CD4-positive, alpha-beta T cell treated with Interleukin-10 for 1 hour (primary cell): ENCODE data around the gene ENPP4.
"Not testable (repeated sequence)": the region's sequence is repeated elsewhere in the genome, so short reads cannot be mapped to it uniquely, and the experiment has no call there.

ENCODE experiments used
- DNase-seq: peaks from one replicate; pipeline ENCODE4 v3.0.0-alpha.2; 2020

The ENPP4 gene, protein sequence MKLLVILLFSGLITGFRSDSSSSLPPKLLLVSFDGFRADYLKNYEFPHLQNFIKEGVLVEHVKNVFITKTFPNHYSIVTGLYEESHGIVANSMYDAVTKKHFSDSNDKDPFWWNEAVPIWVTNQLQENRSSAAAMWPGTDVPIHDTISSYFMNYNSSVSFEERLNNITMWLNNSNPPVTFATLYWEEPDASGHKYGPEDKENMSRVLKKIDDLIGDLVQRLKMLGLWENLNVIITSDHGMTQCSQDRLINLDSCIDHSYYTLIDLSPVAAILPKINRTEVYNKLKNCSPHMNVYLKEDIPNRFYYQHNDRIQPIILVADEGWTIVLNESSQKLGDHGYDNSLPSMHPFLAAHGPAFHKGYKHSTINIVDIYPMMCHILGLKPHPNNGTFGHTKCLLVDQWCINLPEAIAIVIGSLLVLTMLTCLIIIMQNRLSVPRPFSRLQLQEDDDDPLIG

GRCh38 chr6:46129629-46130511 lies at the start of gene ENPP4:
Gene ENPP4 (plus strand): TSS chr6:46129989. CDS start chr6:46139584, 9,595 bp downstream.
- peak; percentile 98 for DNase-seq

GRCh38 chr6:46080111-46080510 lies 49.7 kb upstream of the ENPP4 start:
- no peak for DNase-seq

- DNase-seq, result not testable (repeated sequence)
These were observed 44.1 kb upstream of the ENPP4 start for GRCh38 chr6:46085688-46086087.

- DNase-seq, result peak; percentile 58
These were observed 39.4 kb upstream of the ENPP4 start for GRCh38 chr6:46090115-46091079.

- DNase-seq, result no peak
These were observed 38.7 kb upstream of the ENPP4 start for GRCh38 chr6:46091080-46091478.

GRCh38 chr6:46095251-46095650 lies 34.5 kb upstream of the ENPP4 start:
- no peak for DNase-seq

DNA sequence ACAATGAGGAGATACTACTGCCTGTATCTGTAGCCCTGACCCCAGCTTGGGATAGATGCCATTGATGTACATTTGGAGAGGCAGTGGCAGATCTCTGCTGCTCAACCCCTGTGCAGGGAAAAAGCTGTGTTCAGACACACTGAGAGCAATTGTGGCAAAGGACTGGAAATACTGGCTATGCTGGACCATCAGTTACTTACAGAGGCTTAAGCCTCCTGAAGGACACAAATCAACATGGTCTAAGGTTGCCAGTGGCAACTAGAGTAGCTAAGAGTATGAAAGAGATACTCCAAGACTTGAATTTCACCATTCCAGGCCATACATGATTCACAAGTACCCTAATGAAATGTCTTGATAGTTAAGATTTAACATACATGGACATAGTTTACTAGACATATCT lies 32.4 kb upstream of the ENPP4 start:
- no peak for DNase-seq

- no peak for DNase-seq
These were observed 31.1 kb upstream of the ENPP4 start for GRCh38 chr6:46098678-46099077.

DNA sequence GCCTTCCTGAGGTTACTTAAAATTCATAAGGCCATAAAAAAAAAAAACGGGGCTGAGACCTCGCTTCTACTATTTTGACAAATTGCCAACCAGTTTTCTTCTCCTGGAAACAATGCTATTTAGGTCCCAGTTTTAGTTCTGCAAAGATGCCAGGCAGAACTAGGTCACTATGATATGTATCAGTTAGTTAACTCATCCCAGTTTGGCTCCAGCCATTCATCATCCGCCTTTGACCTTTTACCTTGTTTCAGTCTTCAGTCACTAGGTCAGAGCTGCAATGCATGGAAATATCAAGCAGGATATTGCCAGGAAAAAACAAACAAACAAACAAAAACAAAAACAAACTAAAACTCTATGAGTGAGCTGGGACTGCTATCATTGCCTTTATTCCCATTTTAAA lies 29.8 kb upstream of the ENPP4 start:
- no peak for DNase-seq

DNA sequence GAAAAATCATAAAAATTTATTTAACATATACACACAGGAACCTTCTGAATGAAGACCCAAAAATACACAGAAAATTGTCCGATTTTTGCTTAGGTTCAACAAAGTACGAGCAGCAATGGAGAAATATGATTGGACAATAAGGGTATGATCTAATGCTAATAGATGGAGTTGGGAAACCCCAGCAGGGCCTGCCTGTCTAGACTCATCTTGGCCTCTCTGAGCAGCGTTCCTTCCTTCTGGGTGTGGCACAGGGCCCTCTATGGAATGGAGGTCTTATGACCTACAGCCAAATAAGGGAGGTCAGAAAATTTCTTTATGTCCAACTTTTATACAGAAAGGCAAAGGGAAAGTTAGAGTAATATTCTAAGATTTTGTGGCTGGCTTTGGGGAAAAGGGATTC lies 27.7 kb upstream of the ENPP4 start:
- DNase-seq, result no peak

DNA sequence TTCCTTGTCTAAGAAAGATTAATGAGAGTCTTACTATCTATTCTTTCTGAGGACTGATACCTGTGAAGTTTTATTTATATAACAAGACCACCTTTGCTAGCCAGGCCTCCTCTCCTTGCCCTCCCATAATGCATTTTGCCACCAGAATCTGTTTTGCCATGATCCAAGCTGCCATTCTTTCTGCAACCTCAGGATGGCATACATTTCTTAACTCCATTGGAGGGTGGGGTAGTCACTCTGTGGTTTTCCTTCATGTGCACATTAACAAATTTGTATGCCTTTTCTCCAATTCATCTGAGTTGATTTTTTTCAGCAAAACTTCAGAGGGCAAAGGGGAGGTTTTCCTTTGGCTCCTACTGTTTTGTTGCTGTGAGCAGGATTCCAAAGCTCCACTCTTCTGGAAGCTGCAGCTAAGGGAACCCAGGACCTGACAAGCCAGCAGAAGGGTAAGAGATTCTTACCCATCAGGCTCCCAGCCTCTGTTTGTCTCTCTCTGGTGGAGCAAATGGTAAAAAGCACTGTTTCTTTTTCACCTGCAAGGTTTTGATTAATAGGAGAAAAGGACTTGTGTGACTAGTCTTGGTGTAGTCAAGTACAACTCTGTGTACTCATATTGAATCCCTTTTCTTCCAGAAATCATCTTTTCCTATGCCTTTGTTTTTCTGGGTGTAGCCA lies 26.2 kb upstream of the ENPP4 start:
- no peak for DNase-seq

GRCh38 chr6:46104209-46104608 lies 25.6 kb upstream of the ENPP4 start:
- DNase-seq, result no peak

- DNase-seq, result no peak
These were observed 24.2 kb upstream of the ENPP4 start for GRCh38 chr6:46105568-46105967.

DNA sequence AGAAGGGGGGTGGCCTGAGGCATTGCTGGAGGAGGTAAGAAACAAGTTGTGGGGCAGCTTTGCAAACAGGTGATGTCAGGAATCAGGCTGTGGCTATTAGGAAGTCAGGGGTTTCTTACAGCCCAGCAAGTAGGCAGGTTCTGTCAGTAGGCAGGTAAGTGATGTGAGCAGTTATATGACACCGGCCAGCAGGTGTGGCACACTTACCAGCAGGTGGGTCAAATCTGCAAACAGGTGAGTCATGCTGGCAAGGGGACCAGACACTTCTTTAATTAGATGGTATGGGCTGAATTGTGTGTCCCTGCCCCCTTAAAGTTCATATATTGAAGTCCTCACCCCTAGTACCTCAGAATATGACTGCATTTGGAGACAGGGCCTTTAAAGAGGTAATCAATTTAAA lies 16.4 kb upstream of the ENPP4 start:
- no peak for DNase-seq

DNA sequence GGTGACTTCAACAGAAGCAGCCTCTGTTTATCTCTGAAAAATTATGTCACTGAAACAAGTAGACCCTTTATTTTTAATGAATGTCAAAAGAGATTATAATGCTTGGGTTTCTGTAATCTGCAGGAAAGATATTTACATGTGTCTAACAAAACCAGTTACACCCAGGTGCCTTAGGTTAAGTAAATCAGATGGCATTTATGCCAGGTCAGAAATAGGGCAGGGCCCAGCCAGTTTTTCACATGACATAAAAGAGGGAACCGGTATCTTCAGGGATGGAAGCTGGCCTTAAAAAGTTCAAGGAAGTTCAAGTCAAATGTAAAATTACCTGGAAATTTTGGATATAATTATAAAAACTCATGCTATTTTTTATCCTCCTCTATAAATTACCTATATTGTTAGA lies 14.2 kb upstream of the ENPP4 start:
- DNase-seq, result no peak

DNA sequence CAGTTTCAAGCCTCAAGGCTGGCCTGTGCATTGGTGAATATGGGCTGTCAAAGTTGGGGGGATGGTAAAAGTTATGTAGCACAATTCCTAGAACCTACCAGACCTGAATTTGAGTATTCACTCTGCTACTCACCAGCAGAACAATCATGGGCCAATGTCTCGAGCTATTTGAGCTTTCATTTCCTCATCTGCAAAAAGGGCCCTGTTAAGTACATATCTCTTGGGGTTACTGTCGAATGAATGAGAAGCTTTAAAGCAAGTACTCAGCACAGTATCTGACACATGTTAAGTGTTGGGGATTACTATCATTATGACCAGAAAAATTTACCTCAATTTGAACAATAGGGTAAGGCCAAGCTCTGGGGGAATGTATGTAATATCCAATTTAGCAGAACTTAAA lies 13.5 kb upstream of the ENPP4 start:
- DNase-seq, result no peak

DNA sequence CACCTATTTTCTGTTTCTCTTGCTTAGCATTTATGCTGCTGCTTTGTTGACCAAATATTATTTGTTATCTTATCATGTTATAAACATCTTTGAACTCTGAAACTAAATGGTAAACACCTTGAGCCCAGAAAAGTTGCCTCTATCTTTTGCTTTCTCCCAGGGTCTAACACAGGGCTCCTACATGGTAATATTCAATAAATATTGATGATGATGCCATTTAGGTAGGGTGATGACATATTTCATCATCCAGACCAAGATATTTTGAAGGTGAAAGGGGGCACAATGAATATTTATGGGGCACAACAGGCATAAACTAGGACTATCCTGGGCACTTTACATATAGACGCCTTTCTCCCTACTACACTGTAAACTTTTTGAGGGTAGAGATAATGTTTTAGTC lies 11.6 kb upstream of the ENPP4 start:
- DNase-seq, result no peak

- no peak for DNase-seq
These were observed 11.0 kb upstream of the ENPP4 start for GRCh38 chr6:46118836-46119235.

- not testable (repeated sequence) for DNase-seq
These were observed 10.1 kb upstream of the ENPP4 start for GRCh38 chr6:46119679-46120078.

GRCh38 chr6:46128476-46128875 lies 1.3 kb upstream of the ENPP4 start:
- no peak for DNase-seq

DNA sequence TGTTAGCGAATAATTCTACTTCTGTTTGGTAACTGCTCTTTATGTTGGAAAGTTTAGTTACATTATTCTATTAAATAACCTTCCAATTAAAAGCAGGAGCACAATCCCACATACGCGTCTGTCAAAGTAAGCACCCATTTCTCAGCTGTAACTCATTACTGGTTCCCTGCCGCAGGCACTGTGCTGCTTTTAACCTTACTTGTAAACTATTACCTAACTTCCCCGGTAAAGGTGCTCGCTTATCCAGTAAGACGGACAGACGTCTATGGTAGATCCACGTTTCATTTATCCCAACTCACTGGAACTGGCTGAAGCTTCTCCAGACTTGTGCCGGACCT lies 529 bp upstream of the ENPP4 start:
- DNase-seq, result no peak

DNA sequence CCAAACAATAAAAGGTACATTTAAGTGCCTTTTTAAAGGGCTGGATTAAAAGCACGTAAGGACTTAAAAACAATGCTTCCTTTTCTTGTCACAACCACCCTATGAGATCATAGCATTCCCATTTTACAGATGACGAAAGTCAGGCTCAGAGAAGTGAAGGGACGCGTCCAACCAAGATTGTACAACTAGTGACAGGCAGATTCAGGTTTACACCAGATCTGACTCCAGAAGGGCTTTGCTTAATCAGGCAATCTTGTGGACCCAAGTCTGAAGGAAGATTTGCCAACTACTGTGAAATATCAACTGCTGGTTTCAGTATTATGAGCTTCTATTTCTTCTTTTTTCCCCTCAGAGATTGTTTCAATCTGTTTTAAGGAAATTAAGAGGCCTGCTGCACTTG lies 877 bp downstream of the ENPP4 start:
- no peak for DNase-seq
